Astrocyte of the cerebellum (primary cell): Measurements from ENCODE around the gene LHFPL3.
"Not testable (repeated sequence)": the region's sequence is repeated elsewhere in the genome, so short reads cannot be mapped to it uniquely, and the experiment has no call there.

Experiments used
- DNase-seq: peaks from one replicate; pipeline ENCODE4 v3.0.0-alpha.2; 2011; ENCODE audit warnings: low read depth
- H3K4me3 ChIP-seq: 2 replicates; pipeline ENCODE4 v1.5.1; 2011; ENCODE audit warnings: mild to moderate bottlenecking, low read depth, low read length, moderate library complexity
- in situ Hi-C: cut with HindIII; loops from 2 replicates; pipeline ENCODE4 v1.10.0; 2017; ENCODE audit warnings: low sequenced_read_pairs
- TF ChIP-seq, protein P1 (sequence below): IDR thresholded peaks from 2 replicates; pipeline ENCODE4 v1.5.1; 2012; ENCODE audit warnings: low read length, low read depth, moderate library complexity, mild to moderate bottlenecking; ENCODE audit errors: missing control alignments

LHFPL3 gene

GRCh38 chr7:104328296-104328969 lies at the start of gene LHFPL3:
LHFPL3 (plus strand) TSS chr7:104328603.
- H3K4me3 ChIP-seq: peak within 1 kb of the TSS; percentile 38
- in situ Hi-C loops: no loop called here
- TF ChIP-seq, protein P1, sequence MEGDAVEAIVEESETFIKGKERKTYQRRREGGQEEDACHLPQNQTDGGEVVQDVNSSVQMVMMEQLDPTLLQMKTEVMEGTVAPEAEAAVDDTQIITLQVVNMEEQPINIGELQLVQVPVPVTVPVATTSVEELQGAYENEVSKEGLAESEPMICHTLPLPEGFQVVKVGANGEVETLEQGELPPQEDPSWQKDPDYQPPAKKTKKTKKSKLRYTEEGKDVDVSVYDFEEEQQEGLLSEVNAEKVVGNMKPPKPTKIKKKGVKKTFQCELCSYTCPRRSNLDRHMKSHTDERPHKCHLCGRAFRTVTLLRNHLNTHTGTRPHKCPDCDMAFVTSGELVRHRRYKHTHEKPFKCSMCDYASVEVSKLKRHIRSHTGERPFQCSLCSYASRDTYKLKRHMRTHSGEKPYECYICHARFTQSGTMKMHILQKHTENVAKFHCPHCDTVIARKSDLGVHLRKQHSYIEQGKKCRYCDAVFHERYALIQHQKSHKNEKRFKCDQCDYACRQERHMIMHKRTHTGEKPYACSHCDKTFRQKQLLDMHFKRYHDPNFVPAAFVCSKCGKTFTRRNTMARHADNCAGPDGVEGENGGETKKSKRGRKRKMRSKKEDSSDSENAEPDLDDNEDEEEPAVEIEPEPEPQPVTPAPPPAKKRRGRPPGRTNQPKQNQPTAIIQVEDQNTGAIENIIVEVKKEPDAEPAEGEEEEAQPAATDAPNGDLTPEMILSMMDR: no peak
- no peak for DNase-seq

DNA sequence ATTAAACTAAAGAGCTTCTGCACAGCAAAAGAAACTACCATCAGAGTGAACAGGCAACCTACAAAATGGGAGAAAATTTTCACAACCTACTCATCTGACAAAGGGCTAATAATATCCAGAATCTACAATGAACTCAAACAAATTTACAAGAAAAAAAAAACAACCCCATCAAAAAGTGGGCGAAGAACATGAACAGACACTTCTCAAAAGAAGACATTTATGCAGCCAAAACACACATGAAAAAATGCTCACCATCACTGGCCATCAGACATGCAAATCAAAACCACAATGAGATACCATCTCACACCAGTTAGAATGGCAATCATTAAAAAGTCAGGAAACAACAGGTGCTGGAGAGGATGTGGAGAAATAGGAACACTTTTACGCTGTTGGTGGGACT lies 46.7 kb upstream of the LHFPL3 start:
- in situ Hi-C loops, DNase-seq, H3K4me3 ChIP-seq: not testable (repeated sequence)

DNA sequence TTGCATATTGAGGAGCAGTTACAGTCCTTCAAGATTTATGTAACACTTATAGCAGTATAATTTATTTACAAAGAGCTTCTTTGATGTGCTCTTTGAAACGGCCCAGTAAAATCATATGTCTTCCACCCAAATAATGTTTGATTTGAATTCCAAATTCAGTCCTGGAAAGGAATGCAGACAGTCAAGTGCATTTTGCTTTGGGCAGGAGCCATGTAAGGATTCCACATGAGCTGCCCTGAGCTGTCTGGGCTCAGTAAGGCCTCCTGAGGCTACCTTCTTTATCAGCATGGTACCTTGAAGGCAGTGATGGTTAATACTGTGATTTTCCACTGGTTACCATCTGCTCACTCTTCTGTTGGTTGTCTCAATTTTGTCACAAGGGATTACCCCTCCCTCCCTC lies 41.6 kb upstream of the LHFPL3 start:
- no peak overlapping the region for H3K4me3 ChIP-seq
- in situ Hi-C loops: no loop called here
- TF ChIP-seq, protein P1: no peak
- no peak for DNase-seq

- no peak overlapping the region for H3K4me3 ChIP-seq
- TF ChIP-seq, protein P1: no peak
- DNase-seq: no peak
- in situ Hi-C loops: no loop called here
Measured at GRCh38 chr7:104288137-104288536, 40.3 kb upstream of the LHFPL3 start.

DNA sequence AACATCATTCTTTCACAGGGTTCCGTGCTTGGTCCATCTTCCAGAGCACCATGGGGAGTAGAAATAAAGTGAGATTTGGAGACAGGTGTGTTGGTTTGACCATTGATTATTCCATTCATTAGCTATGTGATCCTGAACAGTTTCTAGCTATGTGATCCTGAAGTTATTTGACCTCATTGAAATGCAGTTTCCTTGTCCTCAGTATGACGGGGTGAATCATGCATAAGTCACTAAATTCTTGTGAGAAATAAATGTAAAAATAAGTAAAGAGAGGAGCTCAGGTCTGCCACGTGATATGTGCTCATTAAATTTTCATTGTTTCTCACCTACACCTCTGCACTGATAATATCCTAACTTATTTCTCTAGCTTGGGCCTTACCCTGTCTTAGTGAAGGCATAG lies 34.1 kb upstream of the LHFPL3 start:
- in situ Hi-C loops: no loop called here
- DNase-seq: no peak
- H3K4me3 ChIP-seq: no peak overlapping the region
- TF ChIP-seq, protein P1: no peak

DNA sequence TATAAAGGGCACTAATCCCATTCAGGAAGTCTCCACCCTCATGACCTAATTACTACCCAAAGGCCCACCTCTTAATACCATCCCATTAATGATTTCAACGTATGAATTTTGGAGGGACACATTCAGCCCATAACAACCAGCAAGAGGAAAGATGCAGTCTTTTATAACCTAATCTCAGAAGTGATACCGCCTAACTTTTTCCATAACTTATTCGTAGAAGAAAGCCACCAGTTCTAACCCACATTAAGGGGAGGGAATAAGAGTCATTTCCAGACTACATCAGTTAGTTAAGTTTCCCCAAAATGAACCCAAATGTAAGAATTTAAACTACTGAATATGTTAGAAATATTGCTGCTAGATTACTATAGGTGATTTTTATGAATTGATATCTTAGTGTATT lies 32.1 kb upstream of the LHFPL3 start:
- DNase-seq: no peak
- in situ Hi-C loops: no loop called here
- TF ChIP-seq, protein P1: no peak
- H3K4me3 ChIP-seq: no peak overlapping the region

DNA sequence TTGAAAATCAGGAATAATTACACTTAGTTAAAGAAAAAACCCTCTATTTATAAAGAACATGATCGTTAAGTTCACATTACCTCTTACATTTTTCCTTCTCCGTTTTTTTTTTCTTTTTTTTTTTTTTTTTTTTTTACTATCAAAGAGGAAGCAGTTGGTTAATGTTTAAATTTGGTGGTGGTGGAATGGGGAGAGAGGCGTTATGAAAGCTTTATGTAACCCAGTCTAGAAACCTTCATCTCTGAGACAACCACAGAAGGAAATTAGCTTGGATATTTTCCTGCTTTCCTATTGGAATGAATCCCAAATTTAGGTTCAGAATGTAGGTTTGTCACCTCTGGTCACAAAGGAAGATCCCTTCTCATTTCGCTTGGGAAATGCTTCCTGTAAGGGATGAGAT lies 31.5 kb upstream of the LHFPL3 start:
- in situ Hi-C loops: no loop called here
- no peak overlapping the region for H3K4me3 ChIP-seq
- DNase-seq: no peak
- TF ChIP-seq, protein P1: no peak
